ENCODE measurements around the gene NRTN.

The NRTN gene

DNA sequence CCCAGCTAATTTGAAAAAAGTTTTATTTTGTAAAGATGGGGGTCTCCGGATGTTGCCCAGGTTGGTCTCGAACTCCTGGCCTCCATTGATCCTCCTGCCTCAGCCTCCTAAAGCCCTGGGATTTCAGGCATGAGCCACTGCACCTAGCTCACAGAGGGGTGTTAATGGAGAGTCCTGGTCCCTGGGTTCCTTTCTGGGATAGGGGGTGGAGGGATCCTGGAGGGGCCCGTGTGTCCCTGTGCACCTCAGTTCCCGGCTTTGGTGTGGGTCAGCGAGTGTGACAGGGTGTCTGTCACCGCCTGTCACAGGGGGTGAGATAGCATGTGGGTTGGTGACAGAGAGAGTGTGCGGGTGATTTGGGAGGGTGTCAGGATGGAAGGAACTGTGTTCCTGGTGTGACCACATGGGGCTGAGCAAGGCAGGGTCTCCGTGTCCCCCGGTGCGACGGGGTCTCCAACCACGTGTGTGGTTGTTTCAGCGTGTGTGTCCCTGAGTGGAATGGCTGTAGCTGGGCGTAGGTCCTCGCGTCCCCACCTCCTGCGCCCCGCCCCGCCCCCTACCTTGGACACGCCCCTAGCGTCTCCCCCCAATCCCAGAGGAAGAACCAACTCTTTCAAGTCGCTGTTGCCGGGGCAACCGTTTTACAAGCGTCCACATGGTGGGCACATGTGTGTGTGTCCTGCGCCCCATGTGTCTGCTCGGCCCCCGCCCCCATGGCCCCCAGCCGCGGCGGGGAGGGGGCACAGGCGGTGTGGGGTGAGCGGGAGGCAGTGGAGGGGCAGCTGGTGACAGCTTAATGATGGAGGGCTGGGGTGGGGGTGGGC is 2.9 kb upstream of the NRTN start:
- Mint-ChIP-seq H3K36me3 (no peaks in the 10 kb centered on the region), H3K4me3 (peak overlapping the region; percentile 34), H3K27ac (peak overlapping the region; percentile 63), H3K4me1 (peaks cover 18% of the 10 kb centered on the region), H3K27me3 (peaks cover 5% of the 10 kb centered on the region), H3K9me3 (no peaks in the 10 kb centered on the region)

DNA sequence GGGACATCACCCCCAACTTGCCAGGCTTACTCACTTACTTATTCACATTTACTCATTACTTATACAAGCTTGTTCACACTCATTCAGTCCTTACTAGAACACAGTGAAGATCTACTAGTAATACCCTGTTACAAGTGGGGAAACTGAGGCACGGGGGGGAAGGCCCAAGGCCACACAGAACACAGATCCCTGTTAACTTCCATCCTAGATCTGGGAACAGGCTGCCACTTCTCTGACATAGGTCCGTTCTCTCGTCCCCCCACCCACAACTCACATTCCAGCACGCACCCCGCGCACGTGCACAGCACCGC is 1.5 kb upstream of the NRTN start:
- H3K4me1 Mint-ChIP-seq: peaks cover 18% of the 10 kb centered on the region
- H3K27ac Mint-ChIP-seq: no peak overlapping the region
- no peaks in the 10 kb centered on the region for H3K9me3 Mint-ChIP-seq
- H3K4me3 Mint-ChIP-seq: peak overlapping the region; percentile 57
- H3K27me3 Mint-ChIP-seq: peaks cover 5% of the 10 kb centered on the region
- no peaks in the 10 kb centered on the region for H3K36me3 Mint-ChIP-seq

DNA sequence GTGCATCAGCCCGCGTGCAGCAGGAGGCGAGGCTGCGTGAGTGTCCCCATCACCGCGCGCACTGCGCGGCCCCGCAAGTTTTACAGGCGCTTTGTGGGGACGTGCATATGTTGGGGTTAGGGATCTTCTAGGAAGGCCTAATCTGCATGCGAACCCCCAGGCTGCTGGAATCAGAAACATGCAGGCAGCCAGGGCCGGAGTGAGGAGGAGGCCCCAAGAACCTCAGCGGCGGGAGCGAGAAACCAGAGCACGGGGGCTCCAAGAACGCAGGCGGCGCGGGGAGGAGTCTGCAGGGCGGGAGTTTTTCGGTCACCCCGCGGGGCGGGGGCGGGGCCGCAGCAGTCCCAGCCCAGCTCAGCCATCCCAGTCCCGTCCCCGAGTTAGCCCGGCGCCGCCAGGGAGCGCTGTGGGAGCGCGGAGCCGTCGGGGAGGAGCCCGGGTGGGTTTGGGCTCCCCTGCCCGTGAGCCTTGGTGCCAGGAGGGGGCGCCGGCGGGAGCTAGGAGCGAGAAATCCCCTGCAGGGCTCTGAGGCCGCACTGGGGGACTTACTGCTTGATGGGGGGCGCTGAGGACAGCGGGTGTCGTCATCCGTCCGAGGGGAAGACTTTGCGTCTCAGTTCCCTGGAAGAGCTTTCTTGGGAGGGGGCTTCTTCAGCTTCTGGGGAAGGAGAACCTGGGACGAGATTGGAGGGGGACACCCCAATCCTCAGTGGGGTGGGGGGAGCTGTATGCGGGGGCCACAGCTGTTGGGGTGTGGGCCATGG is 933 bp upstream of the NRTN start:
- H3K27ac Mint-ChIP-seq: peak overlapping the region; percentile 84
- H3K4me1 Mint-ChIP-seq: peaks cover 18% of the 10 kb centered on the region
- peaks cover 4% of the 10 kb centered on the region for H3K27me3 Mint-ChIP-seq
- H3K4me3 Mint-ChIP-seq: peak overlapping the region; percentile 74
- no peaks in the 10 kb centered on the region for H3K9me3 Mint-ChIP-seq
- H3K36me3 Mint-ChIP-seq: no peaks in the 10 kb centered on the region

DNA sequence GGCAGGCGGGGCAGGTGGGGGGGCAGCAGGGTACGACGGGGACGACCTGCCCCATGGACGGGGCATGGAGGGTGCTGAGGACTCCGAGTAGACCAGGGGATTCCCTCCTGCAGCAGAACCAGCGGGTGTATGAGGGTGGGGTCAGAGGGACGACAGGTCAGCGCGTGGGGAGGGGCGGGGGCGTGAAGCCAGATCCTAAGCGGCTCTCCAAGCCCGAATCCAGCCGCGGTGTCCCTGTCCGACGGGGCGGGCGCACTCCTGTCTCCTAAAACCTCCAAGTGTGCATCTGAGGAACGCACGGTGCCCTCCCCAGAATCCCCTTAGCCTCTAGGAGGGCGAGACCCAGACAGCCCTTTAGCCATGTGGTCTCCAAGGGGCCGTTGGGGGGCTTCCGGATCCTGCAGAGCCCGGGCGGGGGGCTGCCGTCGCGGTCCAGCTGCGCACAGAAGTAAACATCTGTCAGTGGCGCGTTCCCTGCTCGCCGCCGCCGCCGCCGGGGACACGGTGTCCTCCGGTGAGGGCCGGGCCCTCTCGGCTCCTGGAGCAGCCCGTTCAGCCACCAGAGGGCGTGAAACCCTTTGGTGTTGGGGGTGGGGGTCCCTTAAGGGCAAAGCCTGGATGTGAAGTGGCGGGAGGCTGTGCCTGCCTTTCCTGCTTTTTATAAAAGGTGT is 730 bp downstream of the NRTN start:
- H3K27me3 Mint-ChIP-seq: peaks cover 2% of the 10 kb centered on the region
- no peak overlapping the region for H3K4me3 Mint-ChIP-seq
- H3K4me1 Mint-ChIP-seq: peaks cover 18% of the 10 kb centered on the region
- no peaks in the 10 kb centered on the region for H3K36me3 Mint-ChIP-seq
- H3K27ac Mint-ChIP-seq: no peak overlapping the region
- no peaks in the 10 kb centered on the region for H3K9me3 Mint-ChIP-seq

DNA sequence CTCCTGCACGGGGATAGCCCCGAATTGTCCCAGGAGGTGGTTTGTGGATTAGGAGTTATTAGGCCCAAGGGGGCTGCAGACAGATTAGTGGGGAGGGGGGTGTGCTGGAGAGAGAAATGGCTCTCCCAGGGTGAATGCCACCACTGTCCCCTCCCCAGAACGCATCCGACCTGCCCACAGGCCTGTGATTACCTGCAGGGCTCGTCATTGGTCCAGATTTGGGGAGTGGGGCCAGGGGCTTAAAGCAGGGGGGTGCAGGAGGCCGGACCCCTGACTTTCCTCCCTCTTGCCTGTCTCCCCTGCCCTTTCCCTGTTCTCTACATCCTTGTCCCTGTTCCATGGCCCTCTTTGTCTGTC is 1.2 kb downstream of the NRTN start:
- Mint-ChIP-seq H3K27me3 (no peaks in the 10 kb centered on the region), H3K27ac (no peak overlapping the region), H3K4me1 (peaks cover 18% of the 10 kb centered on the region), H3K36me3 (no peaks in the 10 kb centered on the region), H3K9me3 (no peaks in the 10 kb centered on the region), H3K4me3 (peak overlapping the region; percentile 49)

DNA sequence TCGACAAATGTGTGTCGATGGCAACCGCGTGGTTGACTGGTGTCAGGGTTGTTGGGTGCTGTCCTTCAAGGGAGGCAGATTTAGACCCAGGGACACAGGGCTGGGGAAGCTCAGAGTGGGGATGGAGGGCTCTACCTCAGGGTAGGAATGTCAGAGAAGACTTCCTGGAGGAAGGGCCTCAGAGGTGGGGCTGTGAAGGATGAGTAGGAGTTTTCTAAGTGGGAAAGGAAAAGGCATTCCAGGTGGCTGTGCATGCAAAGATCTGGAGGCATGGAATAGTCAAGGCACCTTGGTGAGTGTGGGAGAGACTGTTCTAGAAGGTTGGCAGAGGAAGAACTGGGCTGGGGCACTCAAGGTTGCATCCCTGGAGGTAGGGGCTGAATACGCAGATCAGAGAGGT is 2.0 kb downstream of the NRTN start:
- Mint-ChIP-seq H3K9me3 (no peaks in the 10 kb centered on the region), H3K4me1 (peaks cover 15% of the 10 kb centered on the region), H3K4me3 (no peak overlapping the region), H3K36me3 (no peaks in the 10 kb centered on the region), H3K27me3 (no peaks in the 10 kb centered on the region), H3K27ac (no peak overlapping the region)

DNA sequence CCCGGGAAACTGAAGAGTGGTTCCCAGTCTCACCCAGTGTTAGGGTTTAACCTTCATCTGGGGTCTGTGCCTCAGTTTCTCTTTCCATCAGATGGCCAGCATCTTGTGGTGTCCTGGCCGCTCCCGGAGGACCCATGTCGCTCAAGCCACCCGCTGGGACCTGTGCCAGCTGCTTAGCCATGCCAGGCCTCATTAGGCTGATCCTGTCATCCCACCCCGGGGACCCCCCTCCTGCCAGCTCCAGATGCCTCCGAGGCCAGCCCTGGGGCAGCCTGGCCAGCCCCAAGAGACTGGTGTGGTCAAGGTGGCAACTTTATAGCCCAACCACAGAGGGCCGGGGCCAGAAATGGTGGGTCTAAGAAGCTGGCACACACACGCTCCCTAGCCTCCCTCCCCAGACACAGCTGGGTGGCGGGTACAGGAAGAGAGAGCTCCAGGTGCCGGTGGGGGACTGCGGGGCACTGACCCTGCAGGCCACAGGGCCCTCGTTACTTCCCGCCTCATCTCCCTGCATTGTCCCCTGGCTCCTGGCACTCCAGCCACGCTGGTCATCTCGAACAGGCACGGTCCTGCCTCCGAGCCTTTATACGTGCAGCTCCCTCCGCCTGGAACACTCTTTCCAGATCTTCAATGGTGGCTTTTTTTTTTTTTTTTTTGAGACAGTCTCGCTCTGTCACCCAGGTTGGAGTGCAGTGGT is 3.4 kb downstream of the NRTN start:
- H3K27me3 Mint-ChIP-seq: no peaks in the 10 kb centered on the region
- H3K27ac Mint-ChIP-seq: no peak overlapping the region
- peaks cover 11% of the 10 kb centered on the region for H3K4me1 Mint-ChIP-seq
- no peaks in the 10 kb centered on the region for H3K36me3 Mint-ChIP-seq
- no peaks in the 10 kb centered on the region for H3K9me3 Mint-ChIP-seq
- no peak overlapping the region for H3K4me3 Mint-ChIP-seq

DNA sequence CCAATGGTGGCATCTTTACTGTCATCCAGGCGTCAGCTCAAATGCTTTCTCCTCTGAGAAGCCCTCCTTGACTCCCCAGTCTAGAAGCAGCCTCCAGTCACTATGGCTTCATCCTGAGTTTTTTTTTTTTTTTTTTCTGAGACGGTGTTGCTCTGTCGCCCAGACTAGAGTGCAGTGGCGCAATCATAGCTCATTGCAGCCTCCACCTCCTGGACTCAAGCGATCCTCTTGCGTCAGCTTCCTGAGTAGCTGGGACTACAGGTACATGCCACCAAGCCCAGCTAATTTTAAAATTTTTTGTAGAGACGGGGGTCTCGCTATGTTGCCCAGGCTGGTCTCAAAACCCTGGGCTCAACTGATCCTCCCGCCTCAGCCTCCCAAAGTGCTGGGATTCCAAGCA is 4.2 kb downstream of the NRTN start:
- Mint-ChIP-seq H3K27ac (no peak overlapping the region), H3K36me3 (no peaks in the 10 kb centered on the region), H3K9me3 (no peaks in the 10 kb centered on the region), H3K4me1 (peaks cover 5% of the 10 kb centered on the region), H3K4me3 (no peak overlapping the region), H3K27me3 (no peaks in the 10 kb centered on the region)

DNA sequence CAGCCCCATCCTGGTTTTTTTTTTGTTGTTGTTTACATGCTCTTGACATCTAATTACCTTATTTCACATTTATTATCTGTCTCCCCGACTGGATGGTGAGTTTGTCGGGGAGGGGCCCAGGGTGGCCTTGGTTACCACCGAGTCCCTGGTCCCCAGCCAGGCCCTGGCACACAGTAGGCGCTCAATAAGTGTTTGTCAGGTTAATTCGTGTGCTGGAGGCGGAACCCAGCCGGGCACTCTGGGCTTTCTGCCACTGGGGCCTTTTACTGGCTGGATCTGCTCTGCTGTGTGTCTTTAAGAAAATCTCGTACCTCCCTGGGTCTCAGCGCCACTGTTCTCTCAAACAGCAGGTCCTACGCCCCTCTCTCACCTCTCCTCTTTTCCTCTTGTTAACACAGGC is 4.6 kb downstream of the NRTN start:
- no peaks in the 10 kb centered on the region for H3K9me3 Mint-ChIP-seq
- H3K4me1 Mint-ChIP-seq: peaks cover under 1% of the 10 kb centered on the region
- no peak overlapping the region for H3K27ac Mint-ChIP-seq
- no peaks in the 10 kb centered on the region for H3K36me3 Mint-ChIP-seq
- no peaks in the 10 kb centered on the region for H3K27me3 Mint-ChIP-seq
- no peak overlapping the region for H3K4me3 Mint-ChIP-seq

DNA sequence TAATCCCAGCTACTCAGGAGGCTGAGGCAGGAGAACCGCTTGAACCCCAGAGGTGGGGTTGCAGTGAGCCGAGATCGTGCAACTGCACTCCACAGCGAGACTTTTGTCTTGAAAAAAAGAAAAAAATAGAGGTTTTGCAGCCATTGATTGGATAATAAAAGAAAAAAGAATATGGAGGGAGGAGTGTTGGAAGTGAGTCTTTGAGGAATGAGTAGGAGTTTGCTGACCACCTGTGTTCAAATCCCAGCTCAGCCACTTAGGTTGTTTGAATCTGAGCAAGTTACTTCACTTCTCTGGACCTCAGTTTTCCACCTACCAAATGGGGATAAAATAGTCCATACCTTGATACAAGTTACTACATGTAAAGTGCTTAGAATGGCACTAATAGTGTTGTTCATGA is 6.2 kb downstream of the NRTN start:
- Mint-ChIP-seq H3K27ac (no peak overlapping the region), H3K27me3 (no peaks in the 10 kb centered on the region), H3K4me1 (no peaks in the 10 kb centered on the region), H3K4me3 (no peak overlapping the region), H3K9me3 (no peaks in the 10 kb centered on the region), H3K36me3 (no peaks in the 10 kb centered on the region)

DNA sequence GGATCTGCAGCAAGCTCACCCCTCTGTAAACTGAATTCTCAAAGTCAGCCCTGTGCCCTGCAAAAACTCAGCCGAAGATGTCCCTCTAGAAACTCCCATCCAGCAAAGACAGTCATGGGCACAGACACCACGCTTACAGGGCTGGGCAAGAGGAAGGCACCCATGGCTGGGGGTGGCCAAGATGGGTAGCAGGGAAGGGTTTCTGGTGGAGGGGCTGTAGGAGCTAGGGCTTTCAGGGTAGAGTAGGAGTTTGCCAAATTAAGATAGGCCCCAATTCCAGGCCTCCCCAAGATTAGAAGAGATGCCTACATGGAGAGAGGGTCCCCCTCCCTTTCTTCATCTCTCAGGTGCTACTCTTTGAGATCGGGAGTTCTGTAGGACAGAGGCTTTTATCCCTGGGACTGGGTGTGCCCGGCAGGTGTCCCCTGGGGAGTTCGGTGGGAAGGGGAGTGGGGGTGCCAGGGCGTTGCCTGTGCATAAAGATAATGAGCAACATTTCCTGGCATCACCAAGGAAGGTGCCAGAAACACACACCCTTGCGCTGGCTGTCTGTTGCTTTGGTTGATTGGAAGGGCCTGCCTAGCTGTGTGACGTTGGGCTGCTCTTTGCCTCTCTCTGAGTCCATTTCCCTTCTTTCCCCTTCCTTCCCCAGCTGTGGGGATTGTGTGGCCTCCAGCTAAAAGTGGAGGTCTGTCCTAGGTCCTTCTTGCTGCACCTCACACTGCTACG is 9.4 kb downstream of the NRTN start:
- H3K4me3 Mint-ChIP-seq: no peak overlapping the region
- no peaks in the 10 kb centered on the region for H3K9me3 Mint-ChIP-seq
- H3K27ac Mint-ChIP-seq: no peak overlapping the region
- no peaks in the 10 kb centered on the region for H3K27me3 Mint-ChIP-seq
- no peaks in the 10 kb centered on the region for H3K4me1 Mint-ChIP-seq
- H3K36me3 Mint-ChIP-seq: no peaks in the 10 kb centered on the region

DNA sequence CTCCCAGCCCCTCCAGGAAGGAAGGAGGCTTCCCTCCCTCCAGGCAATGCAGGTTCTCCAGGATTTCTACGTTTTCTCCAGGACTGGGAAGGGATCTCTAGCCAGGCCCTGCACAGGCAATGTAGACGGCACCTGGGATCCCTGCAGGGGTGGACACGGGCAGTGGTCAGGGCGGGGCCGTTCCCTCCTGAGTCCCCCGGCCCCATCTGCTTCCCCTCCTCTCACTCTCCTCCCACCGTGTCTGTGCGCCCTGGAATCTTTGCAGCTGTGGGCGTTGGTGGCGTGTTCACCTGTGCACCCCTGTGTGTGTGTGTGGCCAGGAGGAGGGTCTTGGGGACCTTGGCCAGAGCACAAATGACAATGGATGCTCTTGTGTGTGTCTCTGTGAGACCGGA is 10.0 kb downstream of the NRTN start:
- Mint-ChIP-seq H3K27me3 (no peaks in the 10 kb centered on the region), H3K27ac (no peak overlapping the region), H3K4me3 (no peak overlapping the region), H3K4me1 (no peaks in the 10 kb centered on the region), H3K36me3 (no peaks in the 10 kb centered on the region), H3K9me3 (no peaks in the 10 kb centered on the region)

DNA sequence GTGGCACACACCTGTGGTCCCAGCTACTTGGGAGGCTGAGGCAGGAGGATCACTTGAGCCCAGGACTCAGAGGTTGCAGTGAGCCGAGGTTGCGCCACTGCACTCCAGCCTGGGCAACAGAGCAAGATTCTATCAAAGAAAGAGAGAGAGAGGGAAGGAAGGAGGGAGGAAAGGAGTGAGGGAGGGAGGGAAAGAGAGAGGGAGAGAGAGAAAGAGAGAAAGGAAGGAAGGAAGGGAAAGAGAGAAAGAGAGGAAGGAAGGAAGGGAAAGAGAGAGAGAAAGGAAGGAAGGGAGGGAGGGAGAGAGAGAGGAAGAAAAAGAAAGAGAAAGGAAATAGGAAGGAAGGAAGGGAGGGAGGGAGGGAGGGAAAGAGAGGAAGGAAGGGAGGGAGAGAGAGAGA is 12.4 kb downstream of the NRTN start:
- H3K27me3 Mint-ChIP-seq: no peaks in the 10 kb centered on the region
- H3K27ac Mint-ChIP-seq: no peak overlapping the region
- no peaks in the 10 kb centered on the region for H3K9me3 Mint-ChIP-seq
- H3K4me3 Mint-ChIP-seq: no peak overlapping the region
- H3K36me3 Mint-ChIP-seq: no peaks in the 10 kb centered on the region
- no peaks in the 10 kb centered on the region for H3K4me1 Mint-ChIP-seq

DNA sequence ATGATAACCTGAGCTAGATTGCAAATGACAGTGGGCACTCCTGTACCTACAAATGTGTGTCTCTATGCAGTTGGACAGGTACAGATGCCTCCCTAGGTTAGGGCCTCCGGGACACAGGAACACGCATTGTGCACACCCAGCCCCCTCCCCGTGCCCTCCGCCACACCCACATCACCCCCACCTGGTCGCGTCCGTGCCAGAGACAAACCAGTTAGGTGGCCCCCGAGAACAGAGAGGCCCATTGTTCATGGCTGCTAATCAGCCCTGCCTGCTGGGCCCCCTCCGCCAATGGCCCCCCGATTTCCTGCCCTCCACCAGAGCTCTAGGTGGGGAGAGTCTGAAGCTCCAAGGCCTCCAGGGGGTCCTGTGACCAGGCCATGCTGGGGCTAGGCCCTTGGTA is 13.7 kb downstream of the NRTN start:
- Mint-ChIP-seq H3K4me1 (no peaks in the 10 kb centered on the region), H3K36me3 (no peaks in the 10 kb centered on the region), H3K27me3 (no peaks in the 10 kb centered on the region), H3K27ac (no peak overlapping the region), H3K9me3 (no peaks in the 10 kb centered on the region), H3K4me3 (no peak overlapping the region)

DNA sequence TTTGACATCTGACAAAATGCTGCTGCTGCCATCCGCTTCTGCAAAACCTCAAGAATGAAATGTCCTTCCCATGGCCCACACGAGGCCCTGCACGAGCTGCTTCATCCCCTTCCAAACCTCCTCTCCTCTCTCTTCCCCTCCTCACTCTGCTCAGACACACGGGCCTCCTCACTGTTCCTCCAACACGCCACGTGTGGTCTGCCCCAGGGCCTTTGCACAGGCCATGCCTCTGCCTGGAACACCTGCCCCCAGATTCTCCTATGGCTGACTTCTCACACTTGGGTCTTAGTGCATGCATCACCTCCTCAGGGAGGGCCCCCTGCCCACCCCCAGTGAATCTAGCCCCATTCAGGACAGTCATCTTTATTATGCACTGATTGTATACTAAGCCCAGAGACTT is 15.9 kb downstream of the NRTN start:
- H3K36me3 Mint-ChIP-seq: no peaks in the 10 kb centered on the region
- H3K4me1 Mint-ChIP-seq: no peaks in the 10 kb centered on the region
- no peaks in the 10 kb centered on the region for H3K27me3 Mint-ChIP-seq
- no peaks in the 10 kb centered on the region for H3K9me3 Mint-ChIP-seq
- peak overlapping the region; percentile 84 for H3K27ac Mint-ChIP-seq
- H3K4me3 Mint-ChIP-seq: no peak overlapping the region

Data from activated naive CD4-positive, alpha-beta T cell treated with anti-CD3 and anti-CD28 coated beads, Interleukin-2, amount 50 U/mL, for 24 hours (primary cell).